ENCODE results near the gene SLC4A1.
A peak's percentile ranks its signal among the peaks of the same experiment; 100 is the strongest.

The SLC4A1 gene

GRCh38 chr17:44219616-44220212 is 48.2 kb downstream of the SLC4A1 start, which contains the start of gene UBTF:
TSS of gene UBTF (minus strand) at chr17:44219675. CDS start at chr17:44218229, 1,446 bp downstream.
- peak; percentile 72 to 93 (median 91) for DNase-seq

- peak; percentile 63 to 85 (median 77) for DNase-seq
Observed at GRCh38 chr17:44219108-44219615, 48.8 kb downstream of the SLC4A1 start.

- DNase-seq = peak; percentile 88 to 95 (median 94)
Observed at GRCh38 chr17:44218344-44219107, 49.4 kb downstream of the SLC4A1 start.

- DNase-seq = no peak
Observed at GRCh38 chr17:44217738-44218343, 50.1 kb downstream of the SLC4A1 start.

GRCh38 chr17:44216694-44217093 is 51.2 kb downstream of the SLC4A1 start:
- DNase-seq = no peak

GRCh38 chr17:44216173-44216572 is 51.8 kb downstream of the SLC4A1 start:
- DNase-seq = no peak

- no peak for DNase-seq
Observed at GRCh38 chr17:44214896-44215295, 53.0 kb downstream of the SLC4A1 start.

GRCh38 chr17:44214230-44214494 is 53.8 kb downstream of the SLC4A1 start:
- no peak for DNase-seq

GRCh38 chr17:44213403-44214229 is 54.3 kb downstream of the SLC4A1 start:
- DNase-seq = no peak

GRCh38 chr17:44212507-44213402 is 55.2 kb downstream of the SLC4A1 start:
- DNase-seq = no peak

- no peak for DNase-seq
Observed at GRCh38 chr17:44211281-44212265, 56.4 kb downstream of the SLC4A1 start.

GRCh38 chr17:44210342-44211192 is 57.4 kb downstream of the SLC4A1 start:
- DNase-seq = peak; percentile 73 to 86 (median 80)

- no peak for DNase-seq
Observed at GRCh38 chr17:44209786-44210341, 58.1 kb downstream of the SLC4A1 start.

GRCh38 chr17:44207743-44208142 is 60.2 kb downstream of the SLC4A1 start:
- DNase-seq = no peak

- no peak for DNase-seq
Observed at GRCh38 chr17:44207319-44207718, 60.6 kb downstream of the SLC4A1 start.

- DNase-seq = no peak
Observed at GRCh38 chr17:44206825-44207155, 61.1 kb downstream of the SLC4A1 start.

- no peak for DNase-seq
Observed at GRCh38 chr17:44205962-44206824, 61.7 kb downstream of the SLC4A1 start.

GRCh38 chr17:44204441-44204882 is 63.5 kb downstream of the SLC4A1 start:
- no peak for DNase-seq
